ENCODE data around the gene PRTG.

GRCh38 chr15:55564347-55565145 lies 178.4 kb downstream of the PRTG start:
- TF ChIP-seq POLR2A (IDR thresholded peaks at IDR 0.05) (no peak), POLR2AphosphoS5 (IDR thresholded peaks at IDR 0.05) (no peak), CTCF (IDR thresholded peaks at IDR 0.05) (no peak), EP300 (IDR thresholded peaks at IDR 0.05) (no peak)
